ENCODE results near the gene TMTC1.

TMTC1 gene

DNA sequence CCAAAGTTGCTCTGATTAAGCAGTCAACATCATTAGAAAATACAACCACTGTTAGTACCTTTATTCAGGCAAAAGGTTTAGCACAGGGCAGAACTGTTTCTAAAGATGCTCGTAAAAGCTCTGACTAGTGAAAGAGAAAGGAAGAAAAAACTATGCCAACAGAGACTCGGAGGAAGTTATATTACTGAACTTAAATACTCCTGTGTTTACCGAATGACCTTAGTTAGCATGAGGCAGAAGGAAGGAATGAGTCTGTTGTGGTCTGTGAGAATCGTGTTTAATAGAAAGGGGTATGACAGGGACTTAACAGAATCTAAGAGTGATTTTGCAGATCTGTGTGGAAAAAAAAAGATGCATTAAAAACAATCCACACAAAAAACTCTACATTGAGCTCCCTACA is 202.1 kb downstream of the TMTC1 start:
- TF ChIP-seq EZH2 (IDR thresholded peaks at IDR 0.05; ENCODE audit: borderline replicate concordance, low read length), result no peak
- no peak for TF ChIP-seq CTCF (IDR thresholded peaks at IDR 0.05; ENCODE audit: low read length)
- Histone ChIP-seq H3K79me2 (ENCODE audit: insufficient read depth, low read length) (no peaks in the 10 kb centered on the region), H3K4me3 (ENCODE audit: low read depth, low read length, poor library complexity, severe bottlenecking) (no peak overlapping the region), H2AFZ (ENCODE audit: low read length) (no peak overlapping the region), H3K4me1 (ENCODE audit: insufficient read depth, low read length, severe bottlenecking) (no peaks in the 10 kb centered on the region), H3K4me2 (ENCODE audit: low read length) (no peak overlapping the region), H3K9ac (ENCODE audit: low read length) (no peak overlapping the region), H4K20me1 (ENCODE audit: insufficient read depth, low read length) (no peaks in the 10 kb centered on the region), H3K36me3 (ENCODE audit: insufficient read depth, low read length) (no peaks in the 10 kb centered on the region), H3K9me3 (ENCODE audit: low read length) (no peaks in the 10 kb centered on the region), H3K27ac (ENCODE audit: low read depth, low read length, poor library complexity, severe bottlenecking) (no peak overlapping the region), H3K9me2 (ENCODE audit: low read depth, low read length) (no peaks in the 10 kb centered on the region), H3K27me3 (ENCODE audit: insufficient read depth, low read length) (no peaks in the 10 kb centered on the region), H3F3A (ENCODE audit: insufficient read depth, low read length) (no peaks in the 10 kb centered on the region)

GRCh38 chr12:29580971-29581370 is 202.8 kb downstream of the TMTC1 start:
- H3K79me2 ChIP-seq (ENCODE audit: insufficient read depth, low read length), result no peaks in the 10 kb centered on the region
- no peaks in the 10 kb centered on the region for H3F3A ChIP-seq (ENCODE audit: insufficient read depth, low read length)
- no peak overlapping the region for H2AFZ ChIP-seq (ENCODE audit: low read length)
- no peak overlapping the region for H3K4me3 ChIP-seq (ENCODE audit: low read depth, low read length, poor library complexity, severe bottlenecking)
- H3K36me3 ChIP-seq (ENCODE audit: insufficient read depth, low read length), result no peaks in the 10 kb centered on the region
- no peak overlapping the region for H3K9ac ChIP-seq (ENCODE audit: low read length)
- no peaks in the 10 kb centered on the region for H3K9me2 ChIP-seq (ENCODE audit: low read depth, low read length)
- TF ChIP-seq EZH2 (IDR thresholded peaks at IDR 0.05; ENCODE audit: borderline replicate concordance, low read length), result no peak
- TF ChIP-seq CTCF (IDR thresholded peaks at IDR 0.05; ENCODE audit: low read length), result no peak
- no peaks in the 10 kb centered on the region for H4K20me1 ChIP-seq (ENCODE audit: insufficient read depth, low read length)
- no peak overlapping the region for H3K4me2 ChIP-seq (ENCODE audit: low read length)
- H3K27me3 ChIP-seq (ENCODE audit: insufficient read depth, low read length), result no peaks in the 10 kb centered on the region
- H3K4me1 ChIP-seq (ENCODE audit: insufficient read depth, low read length, severe bottlenecking), result no peaks in the 10 kb centered on the region
- H3K27ac ChIP-seq (ENCODE audit: low read depth, low read length, poor library complexity, severe bottlenecking), result no peak overlapping the region
- no peaks in the 10 kb centered on the region for H3K9me3 ChIP-seq (ENCODE audit: low read length)

GRCh38 chr12:29578731-29579130 is 205.0 kb downstream of the TMTC1 start:
- H3K4me3 ChIP-seq (ENCODE audit: low read depth, low read length, poor library complexity, severe bottlenecking), result no peak overlapping the region
- no peaks in the 10 kb centered on the region for H3K9me2 ChIP-seq (ENCODE audit: low read depth, low read length)
- H4K20me1 ChIP-seq (ENCODE audit: insufficient read depth, low read length), result no peaks in the 10 kb centered on the region
- no peak overlapping the region for H3K4me2 ChIP-seq (ENCODE audit: low read length)
- H3F3A ChIP-seq (ENCODE audit: insufficient read depth, low read length), result no peaks in the 10 kb centered on the region
- no peaks in the 10 kb centered on the region for H3K9me3 ChIP-seq (ENCODE audit: low read length)
- no peak overlapping the region for H3K27ac ChIP-seq (ENCODE audit: low read depth, low read length, poor library complexity, severe bottlenecking)
- H3K9ac ChIP-seq (ENCODE audit: low read length), result no peak overlapping the region
- no peaks in the 10 kb centered on the region for H3K4me1 ChIP-seq (ENCODE audit: insufficient read depth, low read length, severe bottlenecking)
- H3K79me2 ChIP-seq (ENCODE audit: insufficient read depth, low read length), result no peaks in the 10 kb centered on the region
- H3K36me3 ChIP-seq (ENCODE audit: insufficient read depth, low read length), result no peaks in the 10 kb centered on the region
- no peak for TF ChIP-seq CTCF (IDR thresholded peaks at IDR 0.05; ENCODE audit: low read length)
- no peak for TF ChIP-seq EZH2 (IDR thresholded peaks at IDR 0.05; ENCODE audit: borderline replicate concordance, low read length)
- H2AFZ ChIP-seq (ENCODE audit: low read length), result no peak overlapping the region
- H3K27me3 ChIP-seq (ENCODE audit: insufficient read depth, low read length), result no peaks in the 10 kb centered on the region

All from OCI-LY1 (cell line).